SK-N-SH (cell line): ENCODE measurements around the gene BORCS6. TPM values are rescaled to one million over a fixed set of nuclear protein-coding genes. Genes with fewer than 3 reads are reported as not detected.

Experiments used
- CTCF ChIA-PET: fragments of 300-600, 350-600 bp; formaldehyde crosslinking; extraction: SDS; loops from one replicate; lab custom pipeline; 2021; lab: Yijun Ruan, JAX
- POLR2A ChIA-PET: fragments of 350-600 bp; sonication (Branson Sonifier 250); formaldehyde crosslinking; extraction: SDS; loops from one replicate; lab custom pipeline; 2020; ENCODE audit warnings: antibody characterized with exemption, inconsistent platforms; lab: Yijun Ruan, JAX
- DNase-seq: peaks from one replicate; pipeline ENCODE4 v3.0.0; 2012
- H2AFZ ChIP-seq: fragments of 200-600 bp; sonication (generic); 2 replicates; pipeline ENCODE4 v1.8.1; 2016; ENCODE audit warnings: antibody characterized with exemption, mild to moderate bottlenecking, low read depth
- H3F3A ChIP-seq: fragments of 200-600 bp; sonication (generic); replicated peaks from 2 replicates; pipeline ENCODE3; 2016; ENCODE audit warnings: antibody characterized with exemption, mild to moderate bottlenecking; ENCODE audit not compliant: insufficient read depth
- H3K27ac ChIP-seq, 2 experiments: fragments of 200-500 bp in 1 of 2; fragments of 200-600 bp in 1 of 2; sonication (Bioruptor generic) in 1 of 2; sonication (generic), shearing (Covaris generic) in 1 of 2; 2 replicates each; pipeline versions ENCODE4 v1.5.1 to v1.6.1; 2014 to 2016; ENCODE audit warnings: low read depth in 2 of 2, inconsistent platforms in 1 of 2, low read length in 1 of 2, mild to moderate bottlenecking in 1 of 2, mixed read lengths in 1 of 2
- H3K27me3 ChIP-seq: fragments of 200-600 bp; sonication (generic), shearing (Covaris generic); 2 replicates; pipeline ENCODE4 v1.6.1; 2016; ENCODE audit warnings: mixed run types; ENCODE audit not compliant: insufficient read depth
- H3K36me3 ChIP-seq, 2 experiments: fragments of 200-500 bp in 1 of 2; fragments of 200-600 bp in 1 of 2; sonication (Bioruptor generic) in 1 of 2; sonication (generic) in 1 of 2; replicated peaks in 1 of 2; 2 replicates each; pipeline versions ENCODE3 to v1.5.1; 2014 to 2016; ENCODE audit warnings: low read length in 1 of 2, mild to moderate bottlenecking in 1 of 2; ENCODE audit not compliant: insufficient read depth in 2 of 2, control insufficient read depth in 1 of 2
- H3K4me1 ChIP-seq, 2 experiments: fragments of 200-500 bp in 1 of 2; fragments of 200-600 bp in 1 of 2; sonication (Bioruptor generic) in 1 of 2; sonication (generic), shearing (Covaris generic) in 1 of 2; 2 replicates each; pipeline versions ENCODE4 v1.5.1 to v1.6.1; 2014 to 2016; ENCODE audit warnings: low read depth in 1 of 2, low read length in 1 of 2, mixed run types in 1 of 2; ENCODE audit not compliant: insufficient read depth in 2 of 2, control insufficient read depth in 1 of 2
- H3K4me2 ChIP-seq: fragments of 200-600 bp; sonication (generic), shearing (Covaris generic); 2 replicates; pipeline ENCODE4 v1.6.1; 2017; ENCODE audit warnings: mixed run types
- H3K4me3 ChIP-seq, 2 experiments: fragments of 200-500 bp in 1 of 2; fragments of 200-600 bp in 1 of 2; sonication (Bioruptor generic) in 1 of 2; sonication (generic), shearing (Covaris generic) in 1 of 2; 2 replicates each; pipeline versions ENCODE4 v1.5.1 to v1.8.1; 2014 to 2016; ENCODE audit warnings: low read depth in 2 of 2, inconsistent platforms in 1 of 2, low read length in 1 of 2, mild to moderate bottlenecking in 1 of 2, mixed read lengths in 1 of 2, moderate library complexity in 1 of 2
- H3K79me2 ChIP-seq: fragments of 200-600 bp; sonication (generic); 2 replicates; pipeline ENCODE4 v1.8.1; 2017; ENCODE audit warnings: mild to moderate bottlenecking; ENCODE audit not compliant: insufficient read depth
- H3K9ac ChIP-seq: fragments of 200-600 bp; sonication (generic); 2 replicates; pipeline ENCODE4 v1.6.1; 2017; ENCODE audit warnings: mixed run types
- H3K9me2 ChIP-seq: fragments of 200-600 bp; sonication (generic); 2 replicates; pipeline ENCODE4 v1.6.1; 2017; ENCODE audit warnings: mixed run types
- H3K9me3 ChIP-seq: fragments of 200-600 bp; sonication (generic); 2 replicates; pipeline ENCODE4 v1.6.1; 2017; ENCODE audit warnings: mixed run types, mild to moderate bottlenecking, moderate library complexity
- H4K20me1 ChIP-seq: fragments of 200-600 bp; sonication (generic); 2 replicates; pipeline ENCODE4 v1.6.1; 2017; ENCODE audit warnings: mild to moderate bottlenecking, mixed run types; ENCODE audit not compliant: insufficient read depth
- ELF1 ChIP-seq: IDR thresholded peaks from 2 replicates; pipeline ENCODE4 v1.4.0; 2012
- EZH2phosphoT487 ChIP-seq: fragments of 200-600 bp; sonication (generic); IDR thresholded peaks from 2 replicates; pipeline ENCODE4 v1.6.1; 2017; ENCODE audit warnings: low read depth, mixed run types, mild to moderate bottlenecking, antibody characterized with exemption, moderate library complexity, borderline replicate concordance
- FOXM1 ChIP-seq: IDR thresholded peaks from 2 replicates; pipeline ENCODE4 v1.4.0; 2012; ENCODE audit warnings: low read depth, mild to moderate bottlenecking
- IRF3 ChIP-seq: fragments of 150-350 bp; IDR thresholded peaks from 2 replicates; pipeline ENCODE4 v1.6.1; 2016; ENCODE audit warnings: mild to moderate bottlenecking, low read depth, low read length
- JUND ChIP-seq: IDR thresholded peaks from 2 replicates; pipeline ENCODE4 v1.4.0; 2012
- MAX ChIP-seq: IDR thresholded peaks from 2 replicates; pipeline ENCODE4 v1.4.0; 2012; ENCODE audit warnings: low read depth
- NFIC ChIP-seq: IDR thresholded peaks from 2 replicates; pipeline ENCODE4 v1.4.0; 2012; ENCODE audit warnings: borderline replicate concordance
- PBX3 ChIP-seq: IDR thresholded peaks from 2 replicates; pipeline ENCODE4; 2012
- RAD21 ChIP-seq: IDR thresholded peaks from 2 replicates; pipeline ENCODE4 v1.6.1; 2012; ENCODE audit warnings: mild to moderate bottlenecking, low read length
- RFX5 ChIP-seq: IDR thresholded peaks from 2 replicates; pipeline ENCODE4 v1.6.1; 2012; ENCODE audit warnings: mild to moderate bottlenecking, improper control_type of control experiment, low read length
- RXRA ChIP-seq: IDR thresholded peaks from 2 replicates; pipeline ENCODE4 v1.4.0; 2012; ENCODE audit warnings: low read depth, mild to moderate bottlenecking, borderline replicate concordance
- SIN3A ChIP-seq: IDR thresholded peaks from 2 replicates; pipeline ENCODE4 v1.6.1; 2012; ENCODE audit warnings: low read depth, mild to moderate bottlenecking, low read length, moderate library complexity, borderline replicate concordance
- SMC3 ChIP-seq: IDR thresholded peaks from 2 replicates; pipeline ENCODE4 v1.6.1; 2012; ENCODE audit warnings: low read depth, low read length, improper control_type of control experiment
- USF2 ChIP-seq: fragments of 150-350 bp; IDR thresholded peaks from 2 replicates; pipeline ENCODE4 v1.6.1; 2017; ENCODE audit warnings: antibody characterized with exemption, low read length, low read depth, borderline replicate concordance
- YY1 ChIP-seq: IDR thresholded peaks from 2 replicates; pipeline ENCODE4 v1.4.0; 2012; ENCODE audit warnings: low read depth, mild to moderate bottlenecking
- ZBTB33 ChIP-seq: IDR thresholded peaks from 2 replicates; pipeline ENCODE4 v1.4.0; 2012; ENCODE audit warnings: low read depth, borderline replicate concordance
- WGBS: methylation state at CpG from one replicate; pipeline ENCODE4 v1.1.6; 2017; ENCODE audit warnings: low lambda C conversion rate; 5-methylcytosine and 5-hydroxymethylcytosine counted together
- polyA plus RNA-seq, 3 experiments: library from polyadenylated mRNA; depleted of rRNA; stranded (reverse); fragments of >200 nt; gene quantifications; 2 replicates each; pipeline ENCODE4 v1.2.3, GENCODE V29; 2012

The BORCS6 gene
- polyA plus RNA-seq, 1 of the 3 experiments (the other 2 are of a cell fraction), result 4.3 TPM

- DNase-seq, result no peak
- ChIA-PET CTCF (interaction anchor here (0.8 to 1.9 kb wide), 5 partner anchors 11 to 94 kb away, joined by 3 to 7 read pairs (median 3); no protein-coding TSS in a partner anchor), POLR2A (interaction anchor here (0.6 to 4.6 kb wide), 8 partner anchors 8 to 90 kb away, joined by 3 to 22 read pairs (median 5); partner anchors contain the start of genes BORCS6 and CTC1)
- 24% methylated on average over 22 of the region's 22 CpGs for WGBS
- Histone ChIP-seq H2AFZ (peak overlapping the region; percentile 99), H3K27ac (peak overlapping the region; percentile 54 to 84; a peak in 3 of 4 replicates), H3K4me2 (peak overlapping the region; percentile 94), H3K27me3 (no peaks in the 10 kb centered on the region), H3K36me3 (peaks cover 0 to 1% of the 10 kb centered on the region in 2 experiments), H3K9ac (peak overlapping the region; percentile 85), H3K4me3 (peak overlapping the region; percentile 61 to 85), H3K9me2 (no peaks in the 10 kb centered on the region), H3K4me1 (peaks cover 0 to 9% of the 10 kb centered on the region in 2 experiments; a peak in 1 of 4 replicates), H3F3A (peaks cover 28% of the 10 kb centered on the region), H3K9me3 (no peaks in the 10 kb centered on the region), H3K79me2 (peaks cover 43% of the 10 kb centered on the region), H4K20me1 (peaks cover under 1% of the 10 kb centered on the region; the same call in 1 of the 2 replicates)
- TF ChIP-seq MAX, result no peak
- TF ChIP-seq YY1, result 0 out of 2 replicates have a peak, but pooled peaks have one; percentile 14
These were observed 20.9 kb upstream of the BORCS6 start for GRCh38 chr17:8210761-8211458.

GRCh38 chr17:8209907-8210760 lies 20.2 kb upstream of the BORCS6 start, which contains the start of gene AURKB:
TSS of gene AURKB (minus strand) at chr17:8210575. CDS start at chr17:8210224, 351 bp downstream.
- Histone ChIP-seq H3K9me2 (no peaks in the 10 kb centered on the region), H3K4me3 (peak within 1 kb of the TSS; percentile 61 to 85), H3K9ac (peak within 1 kb of the TSS; percentile 85), H3K4me1 (peaks cover 0 to 9% of the 10 kb centered on the region in 2 experiments; a peak in 1 of 4 replicates), H2AFZ (peak within 1 kb of the TSS; percentile 99), H3K9me3 (no peaks in the 10 kb centered on the region), H3K4me2 (peak within 1 kb of the TSS; percentile 94), H3K79me2 (peaks cover 51% of the 10 kb centered on the region), H3K27ac (peak within 1 kb of the TSS; percentile 54 to 84), H4K20me1 (peaks cover 4% of the 10 kb centered on the region; the same call in 1 of the 2 replicates), H3K27me3 (no peaks in the 10 kb centered on the region), H3F3A (peaks cover 36% of the 10 kb centered on the region), H3K36me3 (peaks cover 0 to 6% of the 10 kb centered on the region in 2 experiments)
- WGBS, result 2% methylated on average over 41 of the region's 46 CpGs
- ChIA-PET POLR2A (interaction anchor here (0.6 to 4.6 kb wide), 11 partner anchors 9 to 89 kb away, joined by 3 to 22 read pairs (median 3); partner anchors contain the start of genes BORCS6 and CTC1), CTCF (interaction anchor here (0.8 to 1.0 kb wide), 4 partner anchors 11 to 95 kb away, joined by 3 to 4 read pairs (median 3); no protein-coding TSS in a partner anchor)
- peak; percentile 94 for DNase-seq
- TF ChIP-seq YY1, result 0 out of 2 replicates have a peak, but pooled peaks have one; percentile 27
- TF ChIP-seq USF2, result no peak
- TF ChIP-seq FOXM1, result peak; percentile 92
- TF ChIP-seq SMC3, result no peak
- TF ChIP-seq RXRA, result no peak
- TF ChIP-seq PBX3, result no peak
- TF ChIP-seq MAX, result peak; percentile 99
- TF ChIP-seq ZBTB33, result no peak
- TF ChIP-seq IRF3, result no peak; the same call in 1 of the 2 replicates
- peak; percentile 99 for TF ChIP-seq SIN3A
- no peak for TF ChIP-seq JUND
- peak; percentile 85 for TF ChIP-seq RFX5
- no peak for TF ChIP-seq RAD21
- TF ChIP-seq ELF1, result no peak
- no peak for TF ChIP-seq NFIC
- no peak for TF ChIP-seq EZH2phosphoT487
